B cell (primary cell): ENCODE measurements around the gene PLCB4. TPM values are rescaled to one million over a fixed set of nuclear protein-coding genes. Genes with fewer than 3 reads are reported as not detected.

ENCODE experiments used
- ATAC-seq: fragments of 200-7000 bp; cut with Tn5 transposase; one replicate; pipeline ENCODE4 v1.10.0; 2021; ENCODE audit warnings: low read depth, mild to moderate bottlenecking, moderate number of reproducible peaks, moderate library complexity
- CTCF ChIA-PET: fragments of 350-600 bp; sonication (Branson Sonifier 250); formaldehyde crosslinking; loops from one replicate; lab custom pipeline; 2021; ENCODE audit warnings: antibody characterized with exemption, inconsistent platforms; lab: Charles Lee
- POLR2A ChIA-PET: fragments of 350-600 bp; sonication (Branson Sonifier 250); formaldehyde crosslinking; loops from one replicate; lab custom pipeline; 2021; ENCODE audit warnings: antibody characterized with exemption; lab: Charles Lee
- DNase-seq: peaks from one replicate; pipeline ENCODE4 v3.0.0; 2013
- H2AFZ ChIP-seq: 2 replicates; pipeline ENCODE4 v1.6.1; 2012; ENCODE audit warnings: mild to moderate bottlenecking, low read depth, low read length; ENCODE audit not compliant: insufficient read depth, poor library complexity, severe bottlenecking
- H3K27ac ChIP-seq, 2 donors: 1 replicate in 1 of 2; 2 replicates in 1 of 2; pipeline ENCODE4 v1.5.1; 2012 to 2013; ENCODE audit warnings: low read length in 2 of 2, mild to moderate bottlenecking in 2 of 2, moderate library complexity in 1 of 2
- H3K27me3 ChIP-seq, 4 experiments: fragments of 200-600 bp in 1 of 4; sonication (generic) in 1 of 4; replicated peaks in 1 of 4; 1 replicate in 2 of 4; 2 replicates in 2 of 4; pipeline versions ENCODE4 v1.6.1 to v1.7.0; 2013 to 2016; ENCODE audit warnings: low read length in 3 of 4, mild to moderate bottlenecking in 2 of 4, mixed read lengths in 1 of 4, moderate library complexity in 1 of 4; ENCODE audit not compliant: insufficient read depth in 4 of 4, control insufficient read depth in 3 of 4; ENCODE audit errors: control extremely low read depth in 1 of 4
- H3K36me3 ChIP-seq, 2 experiments: replicated peaks in 1 of 2; 1 replicate in 1 of 2; 2 replicates in 1 of 2; pipeline versions ENCODE4 v1.6.1 to v1.7.1; 2013; ENCODE audit warnings: low read length in 1 of 2; ENCODE audit not compliant: insufficient read depth in 2 of 2, control insufficient read depth in 1 of 2; ENCODE audit errors: control extremely low read depth in 1 of 2, extremely low read depth in 1 of 2
- H3K4me1 ChIP-seq, 2 donors: fragments of 200-600 bp in 1 of 2; sonication (generic) in 1 of 2; 1 replicate in 1 of 2; 2 replicates in 1 of 2; pipeline versions ENCODE4 v1.5.1 to v1.6.1; 2013 to 2017; ENCODE audit warnings: low read length in 2 of 2; ENCODE audit not compliant: control insufficient read depth in 2 of 2, insufficient read depth in 2 of 2
- H3K4me2 ChIP-seq: replicated peaks from 2 replicates; pipeline ENCODE3; 2012; ENCODE audit warnings: mild to moderate bottlenecking, low read depth, low read length; ENCODE audit not compliant: poor library complexity, severe bottlenecking
- H3K4me3 ChIP-seq, 5 experiments: fragments of 200-600 bp in 1 of 5; sonication (generic) in 1 of 5; 1 replicate in 3 of 5; 2 replicates in 2 of 5; pipeline versions ENCODE4 v1.5.1 to v1.7.0; 2011 to 2016; ENCODE audit warnings: low read length in 4 of 5, mild to moderate bottlenecking in 4 of 5, low read depth in 2 of 5, control low read depth in 1 of 5, moderate library complexity in 1 of 5; ENCODE audit not compliant: insufficient read depth in 1 of 5; ENCODE audit errors: control extremely low read depth in 1 of 5, extremely low read depth in 1 of 5
- H3K79me2 ChIP-seq: fragments of 200-600 bp; sonication (generic); one replicate; pipeline ENCODE4 v1.6.0; 2016; ENCODE audit warnings: low read length; ENCODE audit not compliant: control insufficient read depth, insufficient read depth
- H3K9ac ChIP-seq: fragments of 200-600 bp; sonication (generic); 2 replicates; pipeline ENCODE4 v1.6.1; 2017; ENCODE audit warnings: mild to moderate bottlenecking, low read length, moderate library complexity
- H3K9me3 ChIP-seq, 3 donors: one replicate each; pipeline versions ENCODE4 v1.6.1 to v1.7.1; 2013; ENCODE audit warnings: low read length in 2 of 3; ENCODE audit not compliant: control insufficient read depth in 2 of 3, insufficient read depth in 1 of 3; ENCODE audit errors: control extremely low read depth in 1 of 3
- H4K20me1 ChIP-seq: 2 replicates; pipeline ENCODE4 v1.6.0; 2012; ENCODE audit warnings: mild to moderate bottlenecking, low read length; ENCODE audit not compliant: insufficient read depth, control insufficient read depth, poor library complexity, severe bottlenecking
- H3K27ac Mint-ChIP-seq: one replicate; pipeline ENCODE4 v1.8.0; 2021; ENCODE audit warnings: mixed read lengths
- H3K27me3 Mint-ChIP-seq: one replicate; pipeline ENCODE4 v1.8.0; 2021; ENCODE audit warnings: mixed read lengths
- H3K4me1 Mint-ChIP-seq: one replicate; pipeline ENCODE4 v1.8.0; 2021; ENCODE audit warnings: mixed read lengths
- H3K4me3 Mint-ChIP-seq: one replicate; pipeline ENCODE4 v1.8.0; 2021; ENCODE audit warnings: mixed read lengths
- H3K9me3 Mint-ChIP-seq: one replicate; pipeline ENCODE4 v1.8.0; 2022; ENCODE audit warnings: mixed read lengths; ENCODE audit not compliant: insufficient read depth
- CTCF ChIP-seq: fragments of 200-600 bp; IDR thresholded peaks from one replicate; pipeline ENCODE4 v1.8.0; 2022; ENCODE audit warnings: antibody characterized with exemption, mild to moderate bottlenecking
- EZH2 ChIP-seq: IDR thresholded peaks from 2 replicates; pipeline ENCODE4 v1.6.1; 2012; ENCODE audit warnings: borderline replicate concordance, low read depth, mild to moderate bottlenecking, moderate library complexity, low read length; ENCODE audit not compliant: insufficient read depth, poor library complexity, severe bottlenecking
- WGBS: methylation state at CpG from one replicate; pipeline ENCODE4 v1.1.5; 2013; ENCODE audit warnings: missing lambda C conversion rate; ENCODE audit not compliant: insufficient coverage; 5-methylcytosine and 5-hydroxymethylcytosine counted together
- intact Hi-C: fragments of 100-400 bp; cut with micrococcal nuclease; formaldehyde crosslinking; loops from one replicate; pipeline ENCODE4 v1.10.0; 2022
- polyA plus RNA-seq: library from polyadenylated mRNA; depleted of rRNA; stranded (reverse); fragments of >200 nt; gene quantifications from 2 replicates; pipeline ENCODE4 v1.2.3, GENCODE V29; 2012
- total RNA-seq, 2 donors: library from RNA; stranded (reverse); fragments of 120-200 nt in 1 of 2; gene quantifications; 1 replicate in 1 of 2; 2 replicates in 1 of 2; pipeline versions ENCODE4 v1.2.3 to v1.2.4, GENCODE V29; 2013 to 2022

The PLCB4 gene
- total and polyA plus RNA-seq, 2 donors (not counting 1 experiment from before 2014, with no cell fraction given): not detected

- no peaks in the 10 kb centered on the region for H3K4me1 Mint-ChIP-seq
- Histone ChIP-seq H3K36me3 (no peaks in the 10 kb centered on the region), H3K9me3 (no peaks in the 10 kb centered on the region), H3K9ac (no peak overlapping the region), H3K4me1 (no peaks in the 10 kb centered on the region), H2AFZ (no peak overlapping the region), H3K79me2 (no peaks in the 10 kb centered on the region), H3K4me3 (no peak overlapping the region), H3K27me3 (no peaks in the 10 kb centered on the region), H3K4me2 (no peak overlapping the region), H4K20me1 (no peaks in the 10 kb centered on the region), H3K27ac (no peak overlapping the region)
- WGBS: no CpG with 5 or more reads among the region's 2 CpGs
- H3K4me3 Mint-ChIP-seq: no peak overlapping the region
- intact Hi-C loops: no loop called here
- DNase-seq (no peak), ATAC-seq (no peak)
- no peak overlapping the region for H3K27ac Mint-ChIP-seq
- TF ChIP-seq CTCF (no peak), EZH2 (no peak)
- CTCF ChIA-PET: no interaction called here
- POLR2A ChIA-PET: no interaction called here
- H3K27me3 Mint-ChIP-seq: peaks cover 3% of the 10 kb centered on the region
- H3K9me3 Mint-ChIP-seq: no peaks in the 10 kb centered on the region
Observed at GRCh38 chr20:9279918-9280401, 211.1 kb downstream of the PLCB4 start.

GRCh38 chr20:9280666-9281065, 211.8 kb downstream of the PLCB4 start:
- no peak overlapping the region for H3K27ac ChIP-seq
- no peak overlapping the region for H2AFZ ChIP-seq
- ChIA-PET CTCF (no interaction called here), POLR2A (no interaction called here)
- DNase-seq: no peak
- 40% methylated on average over 2 of the region's 5 CpGs for WGBS
- Mint-ChIP-seq H3K4me1 (no peaks in the 10 kb centered on the region), H3K27me3 (peaks cover 3% of the 10 kb centered on the region), H3K27ac (no peak overlapping the region), H3K9me3 (no peaks in the 10 kb centered on the region), H3K4me3 (no peak overlapping the region)
- no peak for TF ChIP-seq EZH2
- TF ChIP-seq CTCF: no peak
- H4K20me1 ChIP-seq: no peaks in the 10 kb centered on the region
- H3K79me2 ChIP-seq: no peaks in the 10 kb centered on the region
- no peaks in the 10 kb centered on the region for H3K4me1 ChIP-seq
- H3K4me3 ChIP-seq: no peak overlapping the region
- intact Hi-C loops: no loop called here
- H3K9me3 ChIP-seq: no peaks in the 10 kb centered on the region
- H3K9ac ChIP-seq: no peak overlapping the region
- no peak for ATAC-seq
- no peak overlapping the region for H3K4me2 ChIP-seq
- H3K36me3 ChIP-seq: no peaks in the 10 kb centered on the region
- H3K27me3 ChIP-seq: no peaks in the 10 kb centered on the region
